HepG2 (cell line): ENCODE data around the gene DPM2. TPM values are rescaled to one million over a fixed set of nuclear protein-coding genes. Genes with fewer than 3 reads are reported as not detected.
A peak's percentile ranks its signal among the peaks of the same experiment; 100 is the strongest.

Experiments used
- ATAC-seq: fragments of 200-7000 bp; cut with Tn5 transposase; 3 replicates; pipeline ENCODE4 v1.9.1; 2020; ENCODE audit warnings: mild to moderate bottlenecking, moderate library complexity
- Bru-seq: library from RNA; stranded (reverse); fragments of 400-500 nt; gene quantifications from one replicate; lab custom pipeline; 2021; lab: Mats Ljungman, UMichigan
- BruChase-seq, 2 experiments: library from RNA; stranded (reverse); fragments of 400-500 nt; gene quantifications; one replicate each; lab custom pipeline; 2021; lab: Mats Ljungman, UMichigan
- BruUV-seq: library from RNA; stranded (reverse); fragments of 400-500 nt; replicated peaks from 2 replicates; lab custom pipeline; 2021; lab: Mats Ljungman, UMichigan
- CTCF ChIA-PET: fragments of 300-600 bp; formaldehyde crosslinking; extraction: SDS; loops from one replicate; lab custom pipeline; 2021; ENCODE audit warnings: low total read pairs, inconsistent platforms, low intra/inter-chr PET ratio; lab: Yijun Ruan, JAX
- POLR2A ChIA-PET: fragments of 350-600 bp; sonication (Branson Sonifier 250); formaldehyde crosslinking; loops from one replicate; lab custom pipeline; 2020; ENCODE audit warnings: antibody characterized with exemption, inconsistent platforms; lab: Yijun Ruan, JAX
- DNase-seq: peaks from one replicate; pipeline ENCODE4 v3.0.0-alpha.2; 2015; ENCODE audit warnings: low spot score
- FAIRE-seq: peaks from 3 replicates; lab custom pipeline; 2011; peaks lifted over from hg19 to GRCh38; lab: Jason Lieb, UNC
- H2AFZ ChIP-seq: one replicate; pipeline ENCODE4 v1.6.1; 2011; ENCODE audit warnings: low read length, inconsistent platforms
- H3K27ac ChIP-seq: fragments of 300-600 bp; 3 replicates; pipeline ENCODE4 v1.8.0; 2011; ENCODE audit warnings: mixed run types, mild to moderate bottlenecking, mixed read lengths, low read length, inconsistent platforms; ENCODE audit not compliant: insufficient read depth; ENCODE audit errors: extremely low read length
- H3K27me3 ChIP-seq, 2 experiments: fragments of 200-600 bp in 1 of 2; 2 replicates in 1 of 2; 3 replicates in 1 of 2; pipeline versions ENCODE4 v1.6.0 to v1.8.0; 2011; ENCODE audit warnings: low read length in 2 of 2, mild to moderate bottlenecking in 2 of 2, moderate library complexity in 2 of 2, inconsistent platforms in 1 of 2; ENCODE audit not compliant: insufficient read depth in 2 of 2, control insufficient read depth in 1 of 2
- H3K36me3 ChIP-seq, 2 experiments: fragments of 200-600 bp in 1 of 2; replicated peaks in 1 of 2; 2 replicates in 1 of 2; 3 replicates in 1 of 2; pipeline versions ENCODE4 v1.5.1 to v1.8.0; 2011; ENCODE audit warnings: low read length in 2 of 2, inconsistent platforms in 1 of 2; ENCODE audit not compliant: insufficient read depth in 2 of 2, control insufficient read depth in 1 of 2
- H3K4me1 ChIP-seq: 2 replicates; pipeline ENCODE4 v1.5.1; 2012; ENCODE audit warnings: low read length, inconsistent platforms; ENCODE audit not compliant: insufficient read depth
- H3K4me2 ChIP-seq: 2 replicates; pipeline ENCODE4 v1.6.0; 2011; ENCODE audit warnings: low read depth, low read length, inconsistent platforms
- H3K4me3 ChIP-seq, 3 experiments: fragments of 200-600 bp in 1 of 3; sonication (generic), shearing (Covaris generic) in 1 of 3; replicated peaks in 1 of 3; 2 replicates each; pipeline ENCODE4 v1.5.1; 2011 to 2016; ENCODE audit warnings: low read length in 3 of 3, inconsistent platforms in 2 of 3, low read depth in 2 of 3, mild to moderate bottlenecking in 2 of 3, control low read depth in 1 of 3, mixed read lengths in 1 of 3; ENCODE audit not compliant: insufficient read depth in 1 of 3
- H3K79me2 ChIP-seq: one replicate; pipeline ENCODE4 v1.6.1; 2011; ENCODE audit warnings: low read length, inconsistent platforms; ENCODE audit not compliant: insufficient read depth
- H3K9ac ChIP-seq: 2 replicates; pipeline ENCODE4 v1.6.0; 2011; ENCODE audit warnings: mild to moderate bottlenecking, low read depth, low read length, inconsistent platforms; ENCODE audit not compliant: insufficient read depth
- H3K9me3 ChIP-seq: 2 replicates; pipeline ENCODE4 v1.5.1; 2012; ENCODE audit warnings: mild to moderate bottlenecking, low read length
- H4K20me1 ChIP-seq: 2 replicates; pipeline ENCODE4 v1.6.0; 2011; ENCODE audit warnings: inconsistent platforms, mild to moderate bottlenecking, low read length, moderate library complexity; ENCODE audit not compliant: insufficient read depth
- GFI1 ChIP-seq: sonication (generic); formaldehyde crosslinking; IDR thresholded peaks from 2 replicates; pipeline ENCODE4 v1.5.0; 2020; ENCODE audit warnings: missing genetic modification reagents, mild to moderate bottlenecking, borderline replicate concordance
- HDAC6 ChIP-seq: fragments of 200-600 bp; sonication (generic); IDR thresholded peaks from 2 replicates; pipeline ENCODE4 v1.7.0; 2017; ENCODE audit warnings: mild to moderate bottlenecking, antibody characterized with exemption, low read length, low read depth
- HMG20B ChIP-seq: conservative IDR thresholded peaks from 2 replicates; pipeline ENCODE4 v1.6.1; 2016; ENCODE audit warnings: missing genetic modification reagents, missing compliant biosample characterization
- JUNB ChIP-seq: sonication (generic); formaldehyde crosslinking; IDR thresholded peaks from 2 replicates; pipeline ENCODE4 v1.8.0; 2022; ENCODE audit warnings: missing genetic modification reagents, mild to moderate bottlenecking, borderline replicate concordance
- MBD4 ChIP-seq: IDR thresholded peaks from 2 replicates; pipeline ENCODE4 v1.6.1; 2012; ENCODE audit warnings: low read length, inconsistent platforms, borderline replicate concordance
- PHB2 ChIP-seq: fragments of 450-650 bp; IDR thresholded peaks from 2 replicates; pipeline ENCODE4 v1.6.1; 2018; ENCODE audit not compliant: partially characterized antibody
- PLRG1 ChIP-seq: fragments of 450-650 bp; conservative IDR thresholded peaks from 2 replicates; pipeline ENCODE4 v1.6.1; 2016
- PRPF4 ChIP-seq: fragments of 200-400 bp; formaldehyde crosslinking; IDR thresholded peaks from 2 replicates; pipeline ENCODE4 v1.6.1; 2016; ENCODE audit warnings: low read length, low read depth; ENCODE audit not compliant: poor library complexity, severe bottlenecking
- SIN3A ChIP-seq: IDR thresholded peaks from 2 replicates; pipeline ENCODE4 v1.6.1; 2011; ENCODE audit warnings: low read depth, mild to moderate bottlenecking, control low read depth, low read length, borderline replicate concordance
- TBX2 ChIP-seq: sonication (generic); formaldehyde crosslinking; IDR thresholded peaks from 2 replicates; pipeline ENCODE4 v1.5.0; 2020; ENCODE audit warnings: missing genetic modification reagents, mild to moderate bottlenecking, borderline replicate concordance
- ZEB1 ChIP-seq: IDR thresholded peaks from 2 replicates; pipeline ENCODE4 v1.6.1; 2012; ENCODE audit warnings: mild to moderate bottlenecking, low read depth, inconsistent platforms; ENCODE audit not compliant: insufficient replicate concordance
- ZNF136 ChIP-seq: sonication (generic); formaldehyde crosslinking; IDR thresholded peaks from 2 replicates; pipeline ENCODE4 v1.8.1; 2022; ENCODE audit warnings: low read depth, mild to moderate bottlenecking, moderate library complexity, missing genetic modification reagents
- ZNF224 ChIP-seq: sonication (generic); formaldehyde crosslinking; IDR thresholded peaks from 2 replicates; pipeline ENCODE4 v1.5.0; 2020; ENCODE audit warnings: mild to moderate bottlenecking, missing genetic modification reagents
- ZNF605 ChIP-seq: sonication (generic); formaldehyde crosslinking; IDR thresholded peaks from 2 replicates; pipeline ENCODE4 v1.8.0; 2022; ENCODE audit warnings: mild to moderate bottlenecking, missing genetic modification reagents
- ZNF891 ChIP-seq: sonication (generic); formaldehyde crosslinking; IDR thresholded peaks from 2 replicates; pipeline ENCODE4 v1.5.0; 2020; ENCODE audit warnings: mild to moderate bottlenecking, missing genetic modification reagents
- WGBS: methylation state at CpG from one replicate; pipeline ENCODE4 v1.1.6; 2017; ENCODE audit warnings: low lambda C conversion rate; 5-methylcytosine and 5-hydroxymethylcytosine counted together
- in situ Hi-C: cut with HindIII; loops from 2 replicates; pipeline ENCODE4 v1.10.0; 2017; ENCODE audit warnings: low pct_unique_long_range_greater_than_20kb; ENCODE audit not compliant: extremely low pct_ligation_motif_present
- intact Hi-C: fragments of 100-400 bp; cut with micrococcal nuclease; formaldehyde crosslinking; loops from one replicate; pipeline ENCODE4 v1.10.0; 2022; ENCODE audit not compliant: unreplicated experiment
- long read RNA-seq, 2 experiments: library from RNA in 1 of 2; library from polyadenylated mRNA in 1 of 2; stranded (forward) in 1 of 2; unstranded in 1 of 2; transcript quantifications; one replicate each; pipeline ENCODE4 v2.0.0, GENCODE V29; 2019 to 2022
- polyA minus RNA-seq, 3 experiments: library from RNA; depleted of rRNA, polyadenylated mRNA; stranded (reverse); fragments of >200 nt; gene quantifications; 2 replicates each; pipeline ENCODE4 v1.2.3, GENCODE V29; 2011; ENCODE audit warnings: low replicate concordance in 1 of 3
- polyA plus RNA-seq, 8 experiments: library from polyadenylated mRNA; depleted of rRNA in 3 of 8; stranded (reverse) in 7 of 8; unstranded in 1 of 8; fragments of >200 nt; fragmentation: Illumina TruSeq in 4 of 8; extraction: Trizol in 4 of 8; gene quantifications; 2 replicates each; pipeline versions ENCODE4 v1.2.1 to v1.2.3, GENCODE V29; 2011 to 2016; ENCODE audit warnings: low read depth in 4 of 8, missing spikeins in 1 of 8, mixed read lengths in 1 of 8; ENCODE audit not compliant: insufficient read depth in 1 of 8
- total RNA-seq, 5 experiments: library from RNA; depleted of rRNA; stranded (reverse); fragments of >200 nt; fragmentation: Illumina TruSeq; extraction: Trizol; gene quantifications; 2 replicates each; pipeline ENCODE4 v1.2.3, GENCODE V29; 2016; ENCODE audit warnings: low read depth in 1 of 5

The DPM2 gene
- 17.5 and 24.8 TPM in 2 replicates for total RNA-seq (2016; rRNA removed; fragmentation: Illumina TruSeq; extraction: Trizol)
- 20.0 and 27.3 TPM in 2 replicates for total RNA-seq (2016; cell fraction: cytosol; rRNA removed; fragmentation: Illumina TruSeq; extraction: Trizol; ENCODE audit: low read depth)
- 14.9 and 23.0 TPM in 2 replicates for total RNA-seq (2016; cell fraction: insoluble cytoplasmic fraction; rRNA removed; fragmentation: Illumina TruSeq; extraction: Trizol)
- total RNA-seq (2016; cell fraction: membrane; rRNA removed; fragmentation: Illumina TruSeq; extraction: Trizol) = 31.4 and 35.9 TPM in 2 replicates
- total RNA-seq (2016; cell fraction: nucleus; rRNA removed; fragmentation: Illumina TruSeq; extraction: Trizol) = 18.6 and 22.0 TPM in 2 replicates
- polyA plus RNA-seq (2011; rRNA removed) = 35.3 and 38.6 TPM in 2 replicates
- polyA plus RNA-seq (2011; cell fraction: cytosol; rRNA removed) = 30.5 and 35.2 TPM in 2 replicates
- 36.6 and 37.4 TPM in 2 replicates for polyA plus RNA-seq (2011; cell fraction: nucleus; rRNA removed)
- polyA plus RNA-seq (2012) = 21.4 and 25.3 TPM in 2 replicates
- polyA plus RNA-seq (2016; cell fraction: cytosol; fragmentation: Illumina TruSeq; extraction: Trizol; ENCODE audit: low read depth) = 32.5 and 40.9 TPM in 2 replicates
- 30.7 and 34.8 TPM in 2 replicates for polyA plus RNA-seq (2016; cell fraction: insoluble cytoplasmic fraction; fragmentation: Illumina TruSeq; extraction: Trizol; ENCODE audit: low read depth)
- 49.8 and 53.8 TPM in 2 replicates for polyA plus RNA-seq (2016; cell fraction: membrane; fragmentation: Illumina TruSeq; extraction: Trizol; ENCODE audit: low read depth)
- polyA plus RNA-seq (2016; cell fraction: nucleus; fragmentation: Illumina TruSeq; extraction: Trizol; ENCODE audit: insufficient read depth, low read depth) = 49.9 and 52.5 TPM in 2 replicates
- 68.5 and 193 TPM in 2 replicates for polyA minus RNA-seq (2011; rRNA and poly(A)+ RNA removed; ENCODE audit: low replicate concordance)
- 12.9 and 15.4 TPM in 2 replicates for polyA minus RNA-seq (2011; cell fraction: cytosol; rRNA and poly(A)+ RNA removed)
- polyA minus RNA-seq (2011; cell fraction: nucleus; rRNA and poly(A)+ RNA removed) = 34.8 and 35.4 TPM in 2 replicates
- percentile 74 among the genes with signal in this experiment for Bru-seq, nascent RNA
- percentile 86 among the genes with signal in this experiment for BruChase-seq, experiment 1, labeled RNA remaining after a 6-hour chase
- percentile 79 among the genes with signal in this experiment for BruChase-seq, experiment 2, labeled RNA remaining after a 2-hour chase
- long read RNA-seq, experiment 1, transcript DPM2-203 (3 exons, 928 nt) = minor isoform, 33 of 100 reads
- long read RNA-seq, experiment 1, transcript DPM2-201 (4 exons, 1,542 nt) = major isoform, 42 of 100 reads
- long read RNA-seq, experiment 1, transcript DPM2-205 (3 exons, 1,662 nt) = minor isoform, 9 of 100 reads
- long read RNA-seq, experiment 1, partial matches to known transcripts = 9 of 100 reads
- long read RNA-seq, experiment 1, other reads (novel, unspliced or antisense) = 7 of 100 reads
- long read RNA-seq, experiment 2, transcript DPM2-201 (4 exons, 1,542 nt) = minor isoform, 11 of 80 reads
- long read RNA-seq, experiment 2, transcript DPM2-203 (3 exons, 928 nt) = major isoform, 40 of 80 reads
- long read RNA-seq, experiment 2, partial matches to known transcripts = 19 of 80 reads
- long read RNA-seq, experiment 2, other reads (novel, unspliced or antisense) = 9 of 80 reads

DNA sequence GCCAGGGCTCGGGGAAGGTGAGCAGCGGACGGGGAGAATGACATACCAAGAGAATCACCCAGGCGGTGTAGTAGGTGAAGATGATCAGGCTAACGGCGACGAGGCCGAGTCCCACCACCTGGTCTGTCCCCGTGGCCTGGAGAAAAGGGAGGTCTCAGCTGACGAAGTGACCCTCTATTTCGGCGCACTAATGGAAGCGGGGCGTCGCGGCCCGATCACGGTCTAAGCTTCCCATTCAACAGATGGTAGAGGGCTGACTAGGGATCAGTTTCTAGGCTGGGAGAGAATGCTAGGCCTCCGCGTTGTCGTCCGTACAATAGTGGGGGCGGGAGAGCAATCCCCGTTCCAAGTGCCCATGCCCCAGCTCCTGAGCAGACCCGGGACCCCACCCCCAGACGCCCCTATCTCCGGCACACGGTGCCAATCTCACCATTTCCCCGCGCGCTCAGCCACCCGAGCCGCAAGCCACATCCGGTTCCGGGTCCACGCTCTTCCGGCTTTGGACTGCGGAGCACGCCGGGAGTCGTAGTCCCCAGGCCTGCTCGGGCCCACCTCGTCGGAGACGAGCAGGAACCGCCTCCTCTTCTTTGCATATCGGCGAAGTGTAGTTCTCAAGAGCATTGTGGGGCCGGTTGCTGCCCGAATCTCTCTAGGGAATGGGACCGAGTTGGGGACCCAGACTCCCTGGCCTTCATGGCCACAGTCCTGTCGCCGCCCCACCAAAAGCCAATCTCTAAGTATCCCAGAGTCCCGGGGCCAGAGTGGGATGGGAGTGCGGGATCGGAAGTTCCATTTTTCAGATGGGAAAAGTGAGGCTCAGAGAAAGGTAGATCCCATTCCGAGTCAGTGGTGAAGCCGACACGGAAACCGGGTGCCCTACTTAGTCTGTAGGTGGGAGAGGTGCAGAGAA lies at the start of gene DPM2:
TSS of gene DPM2 (minus strand) at position 467 of the 910 bp plus-strand sequence. CDS start at position 433, 34 bp downstream.
- intact Hi-C loops = no loop called here
- Histone ChIP-seq H3K79me2 (peaks cover 22% of the 10 kb centered on the region), H4K20me1 (0 out of 2 replicates have a peak, but pooled peaks cover 2% of the 10 kb centered on the region), H3K9ac (peak within 1 kb of the TSS; percentile 84), H3K27me3 (no peaks in the 10 kb centered on the region; a peak in 1 of 5 replicates), H3K4me2 (peak within 1 kb of the TSS; percentile 99), H3K4me3 (peak within 1 kb of the TSS; percentile 86 to 96 (median 89)), H3K36me3 (peaks cover 4 to 12% of the 10 kb centered on the region in 2 experiments; a peak in 4 of 5 replicates), H3K27ac (peak within 1 kb of the TSS; percentile 50), H3K9me3 (no peaks in the 10 kb centered on the region), H3K4me1 (peaks cover 36% of the 10 kb centered on the region), H2AFZ (no peak within 1 kb of the TSS)
- WGBS = 39% methylated on average over 19 of the region's 60 CpGs
- ATAC-seq (peak; percentile 89), FAIRE-seq (peak; percentile 70), DNase-seq (peak; percentile 73)
- in situ Hi-C loops = loop anchor here (5.0 kb wide), 1 partner anchor 100 kb away; no protein-coding TSS in a partner anchor
- ChIA-PET POLR2A (interaction anchor here (0.5 to 1.4 kb wide), 2 partner anchors 12 to 98 kb away, joined by 3 read pairs; no protein-coding TSS in a partner anchor), CTCF (no interaction called here)
- BruUV-seq = TSS peak; percentile 20
- TF ChIP-seq ZNF891 (CRISPR knock-in tag) (peak; percentile 71; the same call in 1 of the 2 replicates), ZEB1 (no peak), PLRG1 (no peak), ZNF136 (CRISPR knock-in tag) (no peak), HMG20B (CRISPR knock-in tag) (no peak), SIN3A (peak; percentile 71; the same call in 1 of the 2 replicates), JUNB (CRISPR knock-in tag) (no peak), ZNF224 (CRISPR knock-in tag) (no peak), PHB2 (no peak), HDAC6 (no peak), GFI1 (CRISPR knock-in tag) (no peak), MBD4 (no peak), ZNF605 (CRISPR knock-in tag) (no peak), PRPF4 (no peak), TBX2 (CRISPR knock-in tag) (peak; percentile 14; the same call in 1 of the 2 replicates)
